Nephron (organoid): ENCODE results near the gene SPACA5B.
"Not testable (repeated sequence)": the region's sequence is repeated elsewhere in the genome, so short reads cannot be mapped to it uniquely, and the experiment has no call there.

Source experiments
- H3K27ac Mint-ChIP-seq, 3 experiments: 2 replicates each; pipeline ENCODE4 v1.8.0; 2020; ENCODE audit warnings: mixed read lengths in 3 of 3, mild to moderate bottlenecking in 2 of 3, moderate library complexity in 1 of 3
- H3K27me3 Mint-ChIP-seq: 2 replicates; pipeline ENCODE4 v1.8.0; 2021; ENCODE audit warnings: low read depth, mild to moderate bottlenecking, moderate library complexity, mixed read lengths
- H3K36me3 Mint-ChIP-seq: 2 replicates; pipeline ENCODE4 v1.8.0; 2020; ENCODE audit warnings: low read depth, mixed read lengths
- H3K4me1 Mint-ChIP-seq: 2 replicates; pipeline ENCODE4 v1.8.0; 2020; ENCODE audit warnings: mixed read lengths
- H3K4me3 Mint-ChIP-seq, 3 experiments: 2 replicates each; pipeline ENCODE4 v1.8.0; 2020; ENCODE audit warnings: mild to moderate bottlenecking in 3 of 3, mixed read lengths in 3 of 3, moderate library complexity in 2 of 3
- H3K9me3 Mint-ChIP-seq: 2 replicates; pipeline ENCODE4 v1.8.0; 2020; ENCODE audit warnings: mixed read lengths
- TF ChIP-seq, protein P1 (sequence below), 3 experiments: fragments of 200-600 bp; sonication (generic); IDR thresholded peaks; one replicate each; pipeline ENCODE4 v1.5.0; 2021; ENCODE audit warnings: antibody characterized with exemption in 3 of 3; ENCODE audit not compliant: unreplicated experiment in 3 of 3

The SPACA5B gene

DNA sequence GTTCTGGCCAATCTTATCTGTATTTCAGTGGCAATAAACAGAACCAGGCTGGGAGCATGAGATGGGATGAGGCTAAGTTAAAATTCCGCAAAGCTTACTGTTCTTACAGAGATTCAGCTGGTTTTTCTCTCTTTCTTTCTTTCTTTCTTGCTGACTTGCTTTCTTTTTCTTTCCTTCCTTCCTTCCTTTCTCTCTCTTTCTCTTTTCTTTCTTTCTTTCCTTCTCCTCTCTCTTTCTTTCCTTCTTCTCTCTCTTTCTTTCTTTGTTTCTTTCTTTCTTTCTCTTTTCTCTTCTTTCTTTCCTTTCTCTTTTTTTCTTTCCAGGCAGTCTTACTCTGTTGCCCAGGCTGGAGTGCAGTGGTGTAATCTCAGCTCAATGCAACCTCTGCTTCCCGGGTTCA is 24.4 kb downstream of the SPACA5B start:
- Mint-ChIP-seq H3K4me1 (no peaks in the 10 kb centered on the region), H3K9me3 (peaks cover 14% of the 10 kb centered on the region), H3K4me3 (no peak overlapping the region), H3K36me3 (no peaks in the 10 kb centered on the region), H3K27ac (no peak overlapping the region), H3K27me3 (no peaks in the 10 kb centered on the region)
- TF ChIP-seq, protein P1, sequence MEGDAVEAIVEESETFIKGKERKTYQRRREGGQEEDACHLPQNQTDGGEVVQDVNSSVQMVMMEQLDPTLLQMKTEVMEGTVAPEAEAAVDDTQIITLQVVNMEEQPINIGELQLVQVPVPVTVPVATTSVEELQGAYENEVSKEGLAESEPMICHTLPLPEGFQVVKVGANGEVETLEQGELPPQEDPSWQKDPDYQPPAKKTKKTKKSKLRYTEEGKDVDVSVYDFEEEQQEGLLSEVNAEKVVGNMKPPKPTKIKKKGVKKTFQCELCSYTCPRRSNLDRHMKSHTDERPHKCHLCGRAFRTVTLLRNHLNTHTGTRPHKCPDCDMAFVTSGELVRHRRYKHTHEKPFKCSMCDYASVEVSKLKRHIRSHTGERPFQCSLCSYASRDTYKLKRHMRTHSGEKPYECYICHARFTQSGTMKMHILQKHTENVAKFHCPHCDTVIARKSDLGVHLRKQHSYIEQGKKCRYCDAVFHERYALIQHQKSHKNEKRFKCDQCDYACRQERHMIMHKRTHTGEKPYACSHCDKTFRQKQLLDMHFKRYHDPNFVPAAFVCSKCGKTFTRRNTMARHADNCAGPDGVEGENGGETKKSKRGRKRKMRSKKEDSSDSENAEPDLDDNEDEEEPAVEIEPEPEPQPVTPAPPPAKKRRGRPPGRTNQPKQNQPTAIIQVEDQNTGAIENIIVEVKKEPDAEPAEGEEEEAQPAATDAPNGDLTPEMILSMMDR (IDR thresholded peaks at IDR 0.05; ENCODE audit: unreplicated experiment in 3 of 3), result no peak

- TF ChIP-seq, protein P1 (IDR thresholded peaks at IDR 0.05; ENCODE audit: unreplicated experiment in 3 of 3), result no peak
- Mint-ChIP-seq H3K4me3 (no peak overlapping the region), H3K36me3 (no peaks in the 10 kb centered on the region), H3K9me3 (peaks cover 18% of the 10 kb centered on the region), H3K27me3 (no peaks in the 10 kb centered on the region), H3K4me1 (no peaks in the 10 kb centered on the region), H3K27ac (no peak overlapping the region)
Observed at GRCh38 chrX:48156014-48156413, 25.6 kb downstream of the SPACA5B start.

GRCh38 chrX:48165241-48165640 is 34.8 kb downstream of the SPACA5B start:
- TF ChIP-seq, protein P1 (IDR thresholded peaks at IDR 0.05; ENCODE audit: unreplicated experiment in 3 of 3), result no peak
- no peaks in the 10 kb centered on the region for H3K36me3 Mint-ChIP-seq
- no peaks in the 10 kb centered on the region for H3K27me3 Mint-ChIP-seq
- no peak overlapping the region for H3K27ac Mint-ChIP-seq
- no peaks in the 10 kb centered on the region for H3K4me1 Mint-ChIP-seq
- peaks cover 14% of the 10 kb centered on the region for H3K9me3 Mint-ChIP-seq
- H3K4me3 Mint-ChIP-seq, result no peak overlapping the region

DNA sequence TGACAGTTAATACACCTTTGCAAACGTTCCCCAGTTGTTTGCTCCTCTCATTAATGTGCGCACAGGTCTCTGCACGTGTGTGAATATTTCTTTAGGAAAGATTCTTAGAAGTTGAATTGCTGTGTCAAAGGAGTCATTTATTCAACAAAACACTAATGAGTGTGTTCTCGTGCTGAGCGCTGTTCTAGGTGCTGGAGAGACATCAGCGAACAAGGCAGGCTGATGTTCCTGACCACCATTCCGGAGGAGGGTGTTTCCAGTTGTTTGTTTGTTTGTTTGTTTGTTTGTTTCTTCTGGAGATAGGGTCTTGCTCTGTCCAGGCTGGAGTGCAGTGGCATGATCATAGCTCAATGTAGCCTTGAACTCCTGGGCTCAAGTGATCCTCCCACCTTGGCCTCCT is 35.9 kb downstream of the SPACA5B start:
- H3K27ac Mint-ChIP-seq, H3K4me3 Mint-ChIP-seq, H3K27me3 Mint-ChIP-seq: not testable (repeated sequence)

DNA sequence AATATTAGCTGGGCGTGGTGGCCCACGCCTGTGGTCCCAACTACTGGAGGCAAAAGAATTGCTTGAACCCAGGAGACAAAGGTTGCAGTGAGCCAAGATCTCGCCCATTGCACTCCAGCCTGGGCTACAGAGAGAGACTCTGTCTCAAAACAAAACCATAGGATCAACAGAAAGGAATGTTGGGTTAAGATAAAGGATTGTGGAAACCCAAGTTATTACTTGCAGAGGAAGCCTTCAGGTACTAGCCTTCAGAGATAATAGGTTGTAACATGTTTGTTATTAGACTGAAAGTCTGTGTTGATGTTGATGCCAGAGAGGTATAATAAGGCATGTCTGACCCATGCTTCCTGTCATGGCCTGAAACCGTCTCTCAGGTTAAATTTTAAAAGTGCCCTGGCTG is 49.3 kb downstream of the SPACA5B start:
- H3K27me3 Mint-ChIP-seq, result no peaks in the 10 kb centered on the region
- H3K4me1 Mint-ChIP-seq, result no peaks in the 10 kb centered on the region
- no peak overlapping the region for H3K27ac Mint-ChIP-seq

More for the DNA sequence above, 35.9 kb downstream of the SPACA5B start:
- H3K36me3 Mint-ChIP-seq, H3K4me1 Mint-ChIP-seq: not testable (repeated sequence)
- peaks cover 12% of the 10 kb centered on the region for H3K9me3 Mint-ChIP-seq

GRCh38 chrX:48180811-48181210 is 50.4 kb downstream of the SPACA5B start:
- no peaks in the 10 kb centered on the region for H3K4me1 Mint-ChIP-seq
- H3K36me3 Mint-ChIP-seq, result no peaks in the 10 kb centered on the region
- peaks cover 39% of the 10 kb centered on the region for H3K9me3 Mint-ChIP-seq
- TF ChIP-seq, protein P1 (IDR thresholded peaks at IDR 0.05; ENCODE audit: unreplicated experiment in 3 of 3), result no peak
- H3K27ac Mint-ChIP-seq, result no peak overlapping the region
- H3K4me3 Mint-ChIP-seq, result no peak overlapping the region
- no peaks in the 10 kb centered on the region for H3K27me3 Mint-ChIP-seq

More for the DNA sequence above, 49.3 kb downstream of the SPACA5B start:
- TF ChIP-seq, protein P1 (IDR thresholded peaks at IDR 0.05; ENCODE audit: unreplicated experiment in 3 of 3), result no peak
- H3K4me3 Mint-ChIP-seq, result no peak overlapping the region
- H3K36me3 Mint-ChIP-seq, result no peaks in the 10 kb centered on the region
- peaks cover 31% of the 10 kb centered on the region for H3K9me3 Mint-ChIP-seq

DNA sequence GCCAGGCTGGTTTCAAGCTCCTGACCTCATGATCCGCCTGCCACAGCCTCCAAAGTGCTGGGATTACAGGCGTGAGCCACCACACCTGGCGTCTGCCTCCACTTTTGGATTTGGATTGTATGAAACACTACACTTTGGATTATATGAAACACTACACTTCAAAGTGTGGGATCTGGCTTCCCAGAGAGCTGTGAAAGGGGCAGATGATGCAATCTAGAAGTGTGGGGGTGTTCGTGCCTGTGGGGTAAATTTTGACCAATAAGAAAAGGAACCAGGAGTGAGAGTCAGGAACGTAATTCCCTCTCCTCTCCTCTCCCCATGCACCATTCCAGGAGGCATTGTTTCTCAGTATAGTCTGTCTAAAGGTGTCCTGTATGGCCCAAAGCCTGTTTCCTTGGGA is 51.5 kb downstream of the SPACA5B start:
- not testable (repeated sequence) for H3K27me3 Mint-ChIP-seq, H3K4me3 Mint-ChIP-seq, H3K36me3 Mint-ChIP-seq, H3K27ac Mint-ChIP-seq, H3K4me1 Mint-ChIP-seq
- H3K9me3 Mint-ChIP-seq, result peaks cover 43% of the 10 kb centered on the region
